ENCODE results near the gene PTRH2. TPM values are rescaled to one million over a fixed set of nuclear protein-coding genes. Genes with fewer than 3 reads are reported as not detected.

Gene PTRH2
- total RNA-seq, 1 experiment from 2014 or later, result 59.6 TPM

DNA sequence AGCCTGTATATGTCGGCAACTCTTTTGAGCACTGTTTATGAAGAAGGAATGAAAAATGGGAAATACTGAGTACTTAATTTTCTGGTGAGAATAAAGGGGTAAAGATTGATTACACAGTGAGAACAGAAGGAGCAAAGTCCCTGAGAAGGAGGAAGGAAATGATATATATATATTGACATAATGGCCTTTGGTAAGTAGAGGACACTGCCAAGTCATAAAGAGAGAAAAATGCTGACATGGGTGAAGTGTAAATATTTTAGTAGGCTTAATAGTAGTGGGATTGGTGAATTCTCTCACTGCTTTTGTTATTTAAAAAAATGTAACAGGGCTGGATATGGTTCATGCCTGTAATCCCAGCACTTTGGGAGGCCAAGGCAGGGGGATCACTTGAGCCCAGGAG lies 16.4 kb upstream of the PTRH2 start:
- ATAC-seq, result no peak
- Histone ChIP-seq H2AFZ (ENCODE audit: low read depth, low read length, poor library complexity, severe bottlenecking) (no peak overlapping the region), H4K20me1 (ENCODE audit: insufficient read depth) (peaks cover 17% of the 10 kb centered on the region; the same call in 1 of the 2 replicates), H3K27me3 (ENCODE audit: insufficient read depth, low read length) (no peaks in the 10 kb centered on the region), H3K9me3 (ENCODE audit: control insufficient read depth in 1 of 2, insufficient read depth in 1 of 2, low read depth in 1 of 2, low read length in 2 of 2) (no peaks in the 10 kb centered on the region), H3K79me2 (ENCODE audit: insufficient read depth, low read length) (peaks cover 95% of the 10 kb centered on the region), H3K9ac (ENCODE audit: low read length) (no peak overlapping the region), H3K36me3 (ENCODE audit: control insufficient read depth in 1 of 2, insufficient read depth in 2 of 2, low read length in 2 of 2) (no peaks in the 10 kb centered on the region), H3K4me1 (ENCODE audit: control insufficient read depth in 1 of 2, insufficient read depth in 2 of 2, low read length in 2 of 2) (peaks cover 0 to under 1% of the 10 kb centered on the region in 2 experiments; a peak in 1 of 4 replicates), H3K9me2 (ENCODE audit: insufficient read depth) (no peaks in the 10 kb centered on the region), H3K27ac (ENCODE audit: low read depth, low read length) (no peak overlapping the region), H3K4me2 (ENCODE audit: low read length) (no peak overlapping the region), H3K4me3 (replicated peaks in 1 of 2; ENCODE audit: low read depth in 1 of 2, low read length in 2 of 2) (no peak overlapping the region)
- intact Hi-C loops (cut with micrococcal nuclease), result no loop called here
- RAD21 ChIA-PET (ENCODE audit: low non-redundant PET in 1 of 2, low total read pairs in 2 of 2, uncharacterized antibody in 2 of 2, unreplicated experiment in 2 of 2), result no interaction called here
- CTCF ChIA-PET, result interaction anchor here (1.0 kb wide), 1 partner anchor 28 kb away, joined by 3 read pairs; no protein-coding TSS in a partner anchor
- no peak for DNase-seq (ENCODE audit: low read depth, low spot score)
- POLR2A ChIA-PET, result no interaction called here
- BruUV-seq (replicated peaks), result no TSS peak
- no peak for TF ChIP-seq SIN3A (IDR thresholded peaks at IDR 0.05; ENCODE audit: low read depth)
- no peak for TF ChIP-seq ELF1 (IDR thresholded peaks at IDR 0.05; ENCODE audit: borderline replicate concordance, low read depth)
- TF ChIP-seq FOSL1 (IDR thresholded peaks at IDR 0.05; ENCODE audit: low read depth), result no peak
- TF ChIP-seq CEBPB (IDR thresholded peaks at IDR 0.05; ENCODE audit: low read depth), result no peak
- TF ChIP-seq JUND (IDR thresholded peaks at IDR 0.05), result no peak
- TF ChIP-seq, protein P1, sequence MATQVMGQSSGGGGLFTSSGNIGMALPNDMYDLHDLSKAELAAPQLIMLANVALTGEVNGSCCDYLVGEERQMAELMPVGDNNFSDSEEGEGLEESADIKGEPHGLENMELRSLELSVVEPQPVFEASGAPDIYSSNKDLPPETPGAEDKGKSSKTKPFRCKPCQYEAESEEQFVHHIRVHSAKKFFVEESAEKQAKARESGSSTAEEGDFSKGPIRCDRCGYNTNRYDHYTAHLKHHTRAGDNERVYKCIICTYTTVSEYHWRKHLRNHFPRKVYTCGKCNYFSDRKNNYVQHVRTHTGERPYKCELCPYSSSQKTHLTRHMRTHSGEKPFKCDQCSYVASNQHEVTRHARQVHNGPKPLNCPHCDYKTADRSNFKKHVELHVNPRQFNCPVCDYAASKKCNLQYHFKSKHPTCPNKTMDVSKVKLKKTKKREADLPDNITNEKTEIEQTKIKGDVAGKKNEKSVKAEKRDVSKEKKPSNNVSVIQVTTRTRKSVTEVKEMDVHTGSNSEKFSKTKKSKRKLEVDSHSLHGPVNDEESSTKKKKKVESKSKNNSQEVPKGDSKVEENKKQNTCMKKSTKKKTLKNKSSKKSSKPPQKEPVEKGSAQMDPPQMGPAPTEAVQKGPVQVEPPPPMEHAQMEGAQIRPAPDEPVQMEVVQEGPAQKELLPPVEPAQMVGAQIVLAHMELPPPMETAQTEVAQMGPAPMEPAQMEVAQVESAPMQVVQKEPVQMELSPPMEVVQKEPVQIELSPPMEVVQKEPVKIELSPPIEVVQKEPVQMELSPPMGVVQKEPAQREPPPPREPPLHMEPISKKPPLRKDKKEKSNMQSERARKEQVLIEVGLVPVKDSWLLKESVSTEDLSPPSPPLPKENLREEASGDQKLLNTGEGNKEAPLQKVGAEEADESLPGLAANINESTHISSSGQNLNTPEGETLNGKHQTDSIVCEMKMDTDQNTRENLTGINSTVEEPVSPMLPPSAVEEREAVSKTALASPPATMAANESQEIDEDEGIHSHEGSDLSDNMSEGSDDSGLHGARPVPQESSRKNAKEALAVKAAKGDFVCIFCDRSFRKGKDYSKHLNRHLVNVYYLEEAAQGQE (IDR thresholded peaks at IDR 0.05; ENCODE audit: low read depth), result no peak
- TF ChIP-seq, protein P2, sequence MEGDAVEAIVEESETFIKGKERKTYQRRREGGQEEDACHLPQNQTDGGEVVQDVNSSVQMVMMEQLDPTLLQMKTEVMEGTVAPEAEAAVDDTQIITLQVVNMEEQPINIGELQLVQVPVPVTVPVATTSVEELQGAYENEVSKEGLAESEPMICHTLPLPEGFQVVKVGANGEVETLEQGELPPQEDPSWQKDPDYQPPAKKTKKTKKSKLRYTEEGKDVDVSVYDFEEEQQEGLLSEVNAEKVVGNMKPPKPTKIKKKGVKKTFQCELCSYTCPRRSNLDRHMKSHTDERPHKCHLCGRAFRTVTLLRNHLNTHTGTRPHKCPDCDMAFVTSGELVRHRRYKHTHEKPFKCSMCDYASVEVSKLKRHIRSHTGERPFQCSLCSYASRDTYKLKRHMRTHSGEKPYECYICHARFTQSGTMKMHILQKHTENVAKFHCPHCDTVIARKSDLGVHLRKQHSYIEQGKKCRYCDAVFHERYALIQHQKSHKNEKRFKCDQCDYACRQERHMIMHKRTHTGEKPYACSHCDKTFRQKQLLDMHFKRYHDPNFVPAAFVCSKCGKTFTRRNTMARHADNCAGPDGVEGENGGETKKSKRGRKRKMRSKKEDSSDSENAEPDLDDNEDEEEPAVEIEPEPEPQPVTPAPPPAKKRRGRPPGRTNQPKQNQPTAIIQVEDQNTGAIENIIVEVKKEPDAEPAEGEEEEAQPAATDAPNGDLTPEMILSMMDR (IDR thresholded peaks at IDR 0.05 in 2 of 3, conservative IDR thresholded peaks at IDR 0.05 in 1 of 3; ENCODE audit: borderline replicate concordance in 1 of 3, insufficient read depth in 1 of 3, low read depth in 2 of 3, low read length in 2 of 3), result no peak
- TF ChIP-seq TCF7L2 (IDR thresholded peaks at IDR 0.05; ENCODE audit: borderline replicate concordance, extremely low read depth, insufficient read depth, insufficient read length), result no peak
- TF ChIP-seq, protein P3, sequence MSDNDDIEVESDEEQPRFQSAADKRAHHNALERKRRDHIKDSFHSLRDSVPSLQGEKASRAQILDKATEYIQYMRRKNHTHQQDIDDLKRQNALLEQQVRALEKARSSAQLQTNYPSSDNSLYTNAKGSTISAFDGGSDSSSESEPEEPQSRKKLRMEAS (IDR thresholded peaks at IDR 0.05), result no peak
- TF ChIP-seq POLR2A (IDR thresholded peaks at IDR 0.05; ENCODE audit: borderline replicate concordance, extremely low read depth, insufficient read depth, insufficient read length), result no peak
